Right lobe of liver (tissue), 6 donors: ENCODE measurements around the gene PLA2G4D. TPM values are rescaled to one million over a fixed set of nuclear protein-coding genes. Genes with fewer than 3 reads are reported as not detected.
A peak's percentile ranks its signal among the peaks of the same experiment; 100 is the strongest.

ENCODE experiments used
- ATAC-seq, 4 donors: fragments of 200-7000 bp; cut with Tn5 transposase; one replicate each; pipeline ENCODE4 v1.9.1; 2020; ENCODE audit warnings: mild to moderate bottlenecking in 4 of 4, moderate library complexity in 4 of 4
- DNase-seq, 3 donors: peaks; one replicate each; pipeline ENCODE4 v3.0.0-alpha.2; 2020
- H3K27ac ChIP-seq, 3 donors: fragments of 200-600 bp; one replicate each; pipeline ENCODE4 v1.8.0; 2022
- H3K27me3 ChIP-seq, 2 donors: fragments of 200-600 bp; one replicate each; pipeline ENCODE4 v1.8.0; 2022
- H3K36me3 ChIP-seq, 4 donors: fragments of 200-600 bp; sonication (generic) in 1 of 4; one replicate each; pipeline versions ENCODE4 v1.5.1 to v1.8.0; 2017 to 2022; ENCODE audit warnings: control low read depth in 1 of 4
- H3K4me1 ChIP-seq, 4 donors: fragments of 200-600 bp; sonication (generic) in 1 of 4; one replicate each; pipeline versions ENCODE4 v1.5.1 to v1.8.0; 2017 to 2022; ENCODE audit warnings: control low read depth in 1 of 4
- H3K4me3 ChIP-seq, 3 donors: fragments of 200-600 bp; one replicate each; pipeline ENCODE4 v1.8.0; 2022
- H3K9me3 ChIP-seq, 4 donors: fragments of 200-600 bp; sonication (generic) in 1 of 4; one replicate each; pipeline versions ENCODE4 v1.5.1 to v1.8.0; 2017 to 2022; ENCODE audit warnings: control low read depth in 1 of 4
- POLR2A ChIP-seq: fragments of 450-650 bp; IDR thresholded peaks from one replicate; pipeline ENCODE4 v1.6.1; 2017; ENCODE audit warnings: antibody characterized with exemption, mild to moderate bottlenecking
- WGBS: methylation state at CpG from one replicate; pipeline ENCODE4 v1.1.6; 2018; ENCODE audit warnings: low coverage, low lambda C conversion rate; ENCODE audit not compliant: insufficient coverage; ENCODE audit errors: missing lambda C conversion rate; 5-methylcytosine and 5-hydroxymethylcytosine counted together
- intact Hi-C, 2 donors: fragments of 100-400 bp; cut with DNase I; formaldehyde crosslinking; loops; one replicate each; pipeline versions ENCODE4 v1.11.2 to v1.14.1; 2022
- total RNA-seq, 6 experiments: library from RNA; depleted of rRNA in 2 of 6; stranded (reverse); fragments of >200 nt in 2 of 6; fragmentation: NEBNext Ultra II Directional in 3 of 6; extraction: Animal tissue kit (Norgen Biotek cat#: 25700) in 3 of 6; gene quantifications; one replicate each; pipeline versions ENCODE4 v1.1.0 to v1.2.4, GENCODE V29; 2016 to 2023
- TF ChIP-seq, protein P1 (sequence below), 4 donors: fragments of 200-600 bp in 3 of 4; fragments of 450-650 bp in 1 of 4; IDR thresholded peaks; one replicate each; pipeline versions ENCODE4 v1.5.1 to v1.8.0; 2016 to 2022; ENCODE audit warnings: antibody characterized with exemption in 4 of 4, mild to moderate bottlenecking in 2 of 4
- donor health status: DM: no; HTN: yes; CAD: no.
- donor health status: DM: no; HTN: no; CAD: no.
- donor health status: DM: no; HTN: no; CAD: no.
- donor health status: DM: no; HTN: yes; CAD: no.
- donor health status: DM: no; HTN: yes; CAD: no.

The PLA2G4D gene
- total RNA-seq, 6 experiments from 2014 or later = not detected

DNA sequence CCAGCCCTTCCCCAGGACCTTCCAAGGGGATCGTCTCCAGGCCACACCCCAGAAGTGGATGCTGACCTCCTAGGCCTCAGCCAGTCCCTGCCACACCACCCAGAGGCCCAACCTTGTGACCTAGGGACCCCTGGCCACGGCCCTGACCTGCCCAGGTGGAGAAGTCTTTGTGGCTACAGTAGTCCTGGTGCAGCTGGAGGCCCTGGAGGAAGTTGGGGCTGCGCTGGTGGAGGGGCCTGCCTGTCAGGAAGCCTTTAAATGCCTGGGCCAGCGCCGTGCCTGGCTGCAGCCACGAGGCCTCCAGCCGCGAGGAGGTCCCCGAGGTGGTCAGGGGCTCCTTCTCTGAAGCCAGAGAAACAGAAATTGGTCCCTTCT is 23.4 kb downstream of the PLA2G4D start:
- WGBS = 50% methylated on average over 1 of the region's 9 CpGs
- no peaks in the 10 kb centered on the region for H3K27me3 ChIP-seq
- TF ChIP-seq, protein P1, sequence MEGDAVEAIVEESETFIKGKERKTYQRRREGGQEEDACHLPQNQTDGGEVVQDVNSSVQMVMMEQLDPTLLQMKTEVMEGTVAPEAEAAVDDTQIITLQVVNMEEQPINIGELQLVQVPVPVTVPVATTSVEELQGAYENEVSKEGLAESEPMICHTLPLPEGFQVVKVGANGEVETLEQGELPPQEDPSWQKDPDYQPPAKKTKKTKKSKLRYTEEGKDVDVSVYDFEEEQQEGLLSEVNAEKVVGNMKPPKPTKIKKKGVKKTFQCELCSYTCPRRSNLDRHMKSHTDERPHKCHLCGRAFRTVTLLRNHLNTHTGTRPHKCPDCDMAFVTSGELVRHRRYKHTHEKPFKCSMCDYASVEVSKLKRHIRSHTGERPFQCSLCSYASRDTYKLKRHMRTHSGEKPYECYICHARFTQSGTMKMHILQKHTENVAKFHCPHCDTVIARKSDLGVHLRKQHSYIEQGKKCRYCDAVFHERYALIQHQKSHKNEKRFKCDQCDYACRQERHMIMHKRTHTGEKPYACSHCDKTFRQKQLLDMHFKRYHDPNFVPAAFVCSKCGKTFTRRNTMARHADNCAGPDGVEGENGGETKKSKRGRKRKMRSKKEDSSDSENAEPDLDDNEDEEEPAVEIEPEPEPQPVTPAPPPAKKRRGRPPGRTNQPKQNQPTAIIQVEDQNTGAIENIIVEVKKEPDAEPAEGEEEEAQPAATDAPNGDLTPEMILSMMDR (IDR thresholded peaks at IDR 0.05) = no peak
- TF ChIP-seq POLR2A = no peak
- ATAC-seq (no peak), DNase-seq (peak in 1 of 3 donors; percentile 33)
- no peaks in the 10 kb centered on the region for H3K4me1 ChIP-seq
- no peaks in the 10 kb centered on the region for H3K9me3 ChIP-seq
- no peak overlapping the region for H3K4me3 ChIP-seq
- H3K27ac ChIP-seq = no peak overlapping the region
- intact Hi-C loops = no loop called here
- no peaks in the 10 kb centered on the region for H3K36me3 ChIP-seq

DNA sequence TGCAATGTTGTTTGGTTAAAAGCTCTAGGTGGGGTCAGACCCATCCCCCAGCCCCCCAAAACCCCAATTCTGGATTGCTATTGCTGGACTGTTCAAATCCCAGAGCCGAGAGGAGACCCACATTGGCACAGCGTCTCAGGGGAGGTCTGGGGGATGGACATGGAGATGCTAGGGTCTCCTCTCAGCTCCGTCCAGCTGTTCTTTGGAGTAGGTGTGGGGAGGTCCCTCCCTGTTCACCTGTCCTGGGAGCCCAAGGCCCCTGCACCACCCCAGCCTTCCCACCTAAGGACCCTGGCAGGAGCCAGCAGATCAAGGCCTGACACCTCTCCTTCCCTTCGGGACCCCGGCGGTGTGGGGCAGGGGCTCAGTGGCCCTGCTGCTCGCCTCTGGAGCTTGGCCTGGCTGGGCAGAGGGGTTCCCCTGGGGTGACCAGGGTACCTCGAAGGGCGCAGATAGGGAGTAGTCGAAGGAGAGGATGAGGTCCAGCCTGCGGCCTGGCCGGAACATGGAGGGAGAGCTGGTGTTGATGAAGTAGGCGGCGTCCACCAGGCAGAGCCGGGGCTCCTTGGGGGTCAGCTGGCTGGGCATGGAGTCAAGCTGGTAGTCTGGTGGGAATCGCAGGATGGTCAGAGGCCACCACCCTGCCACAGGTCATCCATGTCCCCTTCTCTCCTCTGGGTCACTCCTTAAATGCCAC is 23.9 kb downstream of the PLA2G4D start:
- 80% methylated on average over 3 of the region's 16 CpGs for WGBS
- no peaks in the 10 kb centered on the region for H3K4me1 ChIP-seq
- intact Hi-C loops = no loop called here
- H3K4me3 ChIP-seq = no peak overlapping the region
- H3K36me3 ChIP-seq = no peaks in the 10 kb centered on the region
- no peaks in the 10 kb centered on the region for H3K9me3 ChIP-seq
- DNase-seq = peak in 1 of 3 donors; percentile 40
- ATAC-seq = no peak
- H3K27ac ChIP-seq = no peak overlapping the region
- H3K27me3 ChIP-seq = no peaks in the 10 kb centered on the region
- TF ChIP-seq, protein P1 (IDR thresholded peaks at IDR 0.05) = no peak
- TF ChIP-seq POLR2A = no peak

DNA sequence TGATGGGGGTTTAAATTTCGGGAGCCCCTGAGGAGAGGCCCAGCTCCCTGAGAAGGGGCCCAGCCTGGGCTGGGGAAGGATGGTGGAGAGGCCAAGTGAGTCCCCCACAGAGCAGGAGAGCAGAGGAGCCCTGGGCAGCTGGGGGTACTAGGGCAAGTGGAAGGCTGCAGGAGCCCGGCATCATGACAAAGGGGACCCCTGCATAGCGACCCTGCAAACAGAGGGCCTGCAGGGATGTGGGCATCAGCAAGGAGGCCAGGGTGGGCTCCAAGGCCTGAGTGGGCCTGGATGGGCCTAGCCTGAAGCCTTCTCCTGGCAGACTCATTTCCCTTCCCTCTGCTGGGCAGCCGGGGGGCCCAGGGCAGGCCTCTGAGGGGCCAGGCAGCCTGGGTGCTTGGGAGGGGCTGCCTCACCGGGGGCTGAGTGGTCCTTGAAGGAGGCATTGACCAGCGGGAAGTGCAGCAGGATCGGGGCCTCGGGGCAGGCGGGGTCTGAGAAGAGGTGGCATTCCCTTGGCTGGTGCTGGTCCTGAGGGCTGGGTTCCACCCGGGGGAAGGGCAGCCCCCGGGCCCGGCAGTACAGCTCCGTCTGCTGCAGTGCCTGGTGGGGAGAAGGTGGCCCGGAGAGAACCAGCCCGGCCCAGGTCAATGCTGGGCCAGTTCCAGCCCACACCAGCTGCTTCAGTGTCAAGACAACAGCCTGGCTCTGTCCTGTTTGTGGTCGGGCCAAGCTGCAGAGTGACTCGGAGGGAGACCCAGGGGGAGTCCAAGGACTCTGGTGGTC is 24.7 kb downstream of the PLA2G4D start:
- 20% methylated on average over 1 of the region's 17 CpGs for WGBS
- H3K4me3 ChIP-seq = no peak overlapping the region
- no peak overlapping the region for H3K27ac ChIP-seq
- ATAC-seq (no peak), DNase-seq (peak in 1 of 3 donors; percentile 42)
- no peak for TF ChIP-seq POLR2A
- TF ChIP-seq, protein P1 (IDR thresholded peaks at IDR 0.05) = no peak
- no peaks in the 10 kb centered on the region for H3K4me1 ChIP-seq
- no peaks in the 10 kb centered on the region for H3K9me3 ChIP-seq
- no peaks in the 10 kb centered on the region for H3K36me3 ChIP-seq
- no peaks in the 10 kb centered on the region for H3K27me3 ChIP-seq
- intact Hi-C loops = loop anchor here in 1 of 2 donors (5.0 kb wide), 1 partner anchor 82 kb away; no protein-coding TSS in a partner anchor

DNA sequence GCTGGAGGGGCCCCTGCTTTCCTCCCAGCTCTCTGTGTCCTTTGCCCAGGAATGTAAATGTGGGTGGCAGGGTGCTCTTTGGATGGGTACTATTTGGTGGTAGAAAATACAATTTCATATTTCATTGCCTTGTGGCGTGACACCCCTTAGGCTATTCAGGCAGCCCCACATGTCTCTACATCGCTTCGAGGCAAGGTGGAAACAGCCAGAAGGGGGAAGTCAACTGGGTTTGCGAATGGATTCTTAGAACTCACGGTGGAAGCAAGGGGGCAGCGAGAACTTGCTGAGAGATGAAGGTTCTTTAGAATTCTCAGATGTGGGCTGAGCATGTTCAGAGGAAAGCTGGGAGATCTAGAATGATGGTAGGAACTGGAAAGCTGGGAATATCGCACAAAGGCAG is 25.3 kb downstream of the PLA2G4D start:
- Histone ChIP-seq H3K36me3 (no peaks in the 10 kb centered on the region), H3K4me3 (no peak overlapping the region), H3K9me3 (no peaks in the 10 kb centered on the region), H3K27me3 (no peaks in the 10 kb centered on the region), H3K4me1 (no peaks in the 10 kb centered on the region), H3K27ac (no peak overlapping the region)
- TF ChIP-seq POLR2A = no peak
- TF ChIP-seq, protein P1 (IDR thresholded peaks at IDR 0.05) = no peak
- no peak for ATAC-seq
- intact Hi-C loops = loop anchor here in 1 of 2 donors (5.0 kb wide), 1 partner anchor 82 kb away; no protein-coding TSS in a partner anchor
- 83% methylated on average over 7 of the region's 7 CpGs for WGBS
- no peak for DNase-seq
